RWPE1 (cell line): ENCODE data around the gene ZFYVE9.

Experiments
- CTCF ChIA-PET: fragments of 350-600 bp; sonication (Branson Sonifier 250); formaldehyde crosslinking; extraction: SDS; loops from one replicate; lab custom pipeline; 2021; lab: Yijun Ruan, JAX
- POLR2A ChIA-PET: fragments of 400-600 bp; formaldehyde crosslinking; extraction: SDS; loops from one replicate; lab custom pipeline; 2020; ENCODE audit warnings: antibody characterized with exemption; ENCODE audit not compliant: low non-redundant PET; lab: Yijun Ruan, JAX
- DNase-seq: peaks from one replicate; pipeline ENCODE4 v3.0.0; 2012; ENCODE audit warnings: low spot score
- H3K27ac ChIP-seq: fragments of 450-650 bp; 2 replicates; pipeline ENCODE4 v1.5.1; 2017
- TF ChIP-seq, protein P1 (sequence below): fragments of 450-650 bp; conservative IDR thresholded peaks from 2 replicates; pipeline ENCODE4 v1.5.1; 2017; ENCODE audit warnings: low read depth, mild to moderate bottlenecking

The ZFYVE9 gene

DNA sequence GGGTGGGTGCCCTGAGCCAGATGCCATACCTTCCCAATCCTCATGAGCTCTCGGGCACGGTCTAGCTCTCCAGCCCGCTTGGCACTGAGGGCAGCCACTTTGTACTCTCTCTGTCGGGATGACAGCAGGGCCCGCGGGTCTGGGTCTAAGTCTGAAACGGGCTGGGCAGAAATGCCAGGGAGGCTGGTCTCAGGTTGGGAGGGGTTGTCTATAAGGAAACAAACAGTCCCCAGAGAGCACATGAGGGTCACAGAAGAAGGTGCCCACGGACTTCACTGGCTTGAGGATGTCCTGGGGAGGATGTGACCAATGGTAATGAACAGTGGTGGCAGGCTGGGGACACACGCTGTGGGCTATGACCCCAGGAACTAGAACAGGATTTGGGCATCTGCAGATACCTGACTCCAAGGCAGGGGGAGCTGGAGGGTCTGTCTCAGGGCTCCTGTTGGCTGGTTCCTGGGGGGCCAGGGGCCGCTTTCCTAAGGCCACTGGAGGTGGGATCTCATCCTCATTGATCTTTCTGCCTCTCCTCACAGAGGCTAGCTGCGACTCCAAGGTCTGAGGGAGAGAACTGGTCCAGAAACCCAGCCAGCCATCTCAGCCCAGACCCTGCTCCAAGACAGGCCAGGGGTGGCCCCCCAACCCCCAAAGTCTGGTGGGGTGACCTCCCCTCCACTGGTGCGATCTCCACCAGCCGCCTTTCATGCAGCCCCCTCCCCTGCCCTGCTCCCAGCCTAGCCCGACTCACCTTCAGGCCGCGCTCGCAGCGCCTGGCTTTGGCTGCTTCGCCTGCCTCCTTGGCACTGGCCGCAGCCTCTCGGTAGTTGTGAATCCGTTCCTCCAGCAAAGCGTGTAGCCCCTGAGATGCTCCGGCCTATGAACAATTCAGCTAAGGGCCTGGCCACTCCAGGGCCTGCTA lies 218.0 kb downstream of the ZFYVE9 start:
- no peak for DNase-seq

GRCh38 chr1:52360595-52360968 lies 218.7 kb downstream of the ZFYVE9 start:
- ChIA-PET POLR2A (no interaction called here), CTCF (interaction anchor here (0.5 kb wide), 1 partner anchor 21 kb away, joined by 3 read pairs; no protein-coding TSS in a partner anchor)
- DNase-seq: no peak
- peak overlapping the region; percentile 3; the same call in 1 of the 2 replicates for H3K27ac ChIP-seq
- TF ChIP-seq, protein P1, sequence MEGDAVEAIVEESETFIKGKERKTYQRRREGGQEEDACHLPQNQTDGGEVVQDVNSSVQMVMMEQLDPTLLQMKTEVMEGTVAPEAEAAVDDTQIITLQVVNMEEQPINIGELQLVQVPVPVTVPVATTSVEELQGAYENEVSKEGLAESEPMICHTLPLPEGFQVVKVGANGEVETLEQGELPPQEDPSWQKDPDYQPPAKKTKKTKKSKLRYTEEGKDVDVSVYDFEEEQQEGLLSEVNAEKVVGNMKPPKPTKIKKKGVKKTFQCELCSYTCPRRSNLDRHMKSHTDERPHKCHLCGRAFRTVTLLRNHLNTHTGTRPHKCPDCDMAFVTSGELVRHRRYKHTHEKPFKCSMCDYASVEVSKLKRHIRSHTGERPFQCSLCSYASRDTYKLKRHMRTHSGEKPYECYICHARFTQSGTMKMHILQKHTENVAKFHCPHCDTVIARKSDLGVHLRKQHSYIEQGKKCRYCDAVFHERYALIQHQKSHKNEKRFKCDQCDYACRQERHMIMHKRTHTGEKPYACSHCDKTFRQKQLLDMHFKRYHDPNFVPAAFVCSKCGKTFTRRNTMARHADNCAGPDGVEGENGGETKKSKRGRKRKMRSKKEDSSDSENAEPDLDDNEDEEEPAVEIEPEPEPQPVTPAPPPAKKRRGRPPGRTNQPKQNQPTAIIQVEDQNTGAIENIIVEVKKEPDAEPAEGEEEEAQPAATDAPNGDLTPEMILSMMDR: no peak

More for the DNA sequence above, 218.0 kb downstream of the ZFYVE9 start:
- POLR2A ChIA-PET: no interaction called here
- H3K27ac ChIP-seq: peak overlapping the region; percentile 3; the same call in 1 of the 2 replicates
- TF ChIP-seq, protein P1: no peak
- CTCF ChIA-PET: interaction anchor here (0.6 kb wide), 1 partner anchor 304 kb away, joined by 5 read pairs; no protein-coding TSS in a partner anchor

DNA sequence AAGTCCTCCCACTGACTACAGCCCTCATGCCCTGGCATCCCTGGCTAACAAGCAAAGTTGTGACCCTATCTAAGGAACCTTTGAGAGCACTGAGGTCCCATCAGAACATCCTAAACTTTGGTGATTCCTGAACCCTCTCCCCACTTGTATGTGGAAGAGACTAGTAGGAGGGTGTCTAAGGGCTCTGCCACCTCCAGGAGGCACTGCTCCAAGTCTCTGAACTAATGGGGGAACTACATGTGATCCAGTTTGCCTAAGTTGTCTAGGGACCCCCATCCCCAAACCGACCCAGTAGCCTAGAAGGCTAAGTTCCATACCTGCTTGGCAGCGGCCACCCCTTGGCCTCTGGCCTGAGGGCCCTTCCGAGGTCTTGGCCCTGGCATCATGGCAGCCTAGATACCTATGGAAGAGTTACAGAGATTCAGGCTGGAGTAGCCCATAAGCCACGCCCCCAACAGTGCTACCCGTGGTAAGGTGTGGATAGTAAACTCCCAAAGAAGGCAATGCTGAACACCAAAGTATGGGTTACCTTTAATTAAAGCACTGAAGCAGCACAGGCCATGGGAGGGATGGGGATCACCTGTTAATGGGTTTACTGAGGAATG lies 222.4 kb downstream of the ZFYVE9 start:
- ChIA-PET POLR2A (interaction anchor here (0.6 kb wide), 1 partner anchor 13 kb away, joined by 3 read pairs; no protein-coding TSS in a partner anchor), CTCF (interaction anchor here (1.0 kb wide), 1 partner anchor 41 kb away, joined by 3 read pairs; no protein-coding TSS in a partner anchor)
- TF ChIP-seq, protein P1: no peak
- peak overlapping the region; percentile 98 for H3K27ac ChIP-seq
- no peak for DNase-seq

DNA sequence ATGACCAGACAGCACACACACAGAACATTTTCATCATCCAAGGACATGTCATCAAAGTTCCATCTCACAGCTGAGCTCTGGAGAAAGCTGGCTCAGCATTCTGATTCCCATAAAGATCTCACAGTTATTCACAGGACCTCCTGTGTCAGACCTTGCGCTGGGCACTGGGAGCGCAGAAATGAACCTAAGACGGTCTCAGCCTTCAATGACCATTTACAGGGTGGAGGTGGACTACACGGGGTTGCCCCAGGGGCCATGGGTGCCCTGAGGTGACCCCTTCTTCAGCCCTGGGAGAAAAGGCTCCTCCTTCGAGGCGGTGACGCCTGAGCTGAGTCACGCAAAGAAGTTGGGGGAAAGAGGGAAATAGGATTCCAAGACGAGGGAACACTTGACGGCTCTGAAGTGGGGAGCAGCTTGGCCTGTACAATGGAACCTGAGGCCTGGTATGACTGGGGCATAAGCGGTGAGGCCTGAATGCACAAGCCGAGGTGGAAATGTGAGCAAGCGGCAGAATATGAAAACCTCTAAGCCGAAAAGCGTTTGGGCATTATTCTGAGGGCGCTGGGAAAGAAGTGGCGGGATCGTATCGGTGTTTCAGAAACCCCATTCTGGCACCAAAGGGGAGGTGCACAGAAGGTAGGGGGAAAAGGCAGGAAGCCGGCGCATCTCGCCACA lies 223.3 kb downstream of the ZFYVE9 start:
- DNase-seq: peak; percentile 67
- POLR2A ChIA-PET: interaction anchor here (0.6 kb wide), 2 partner anchors 14 to 110 kb away, joined by 3 read pairs; no protein-coding TSS in a partner anchor

DNA sequence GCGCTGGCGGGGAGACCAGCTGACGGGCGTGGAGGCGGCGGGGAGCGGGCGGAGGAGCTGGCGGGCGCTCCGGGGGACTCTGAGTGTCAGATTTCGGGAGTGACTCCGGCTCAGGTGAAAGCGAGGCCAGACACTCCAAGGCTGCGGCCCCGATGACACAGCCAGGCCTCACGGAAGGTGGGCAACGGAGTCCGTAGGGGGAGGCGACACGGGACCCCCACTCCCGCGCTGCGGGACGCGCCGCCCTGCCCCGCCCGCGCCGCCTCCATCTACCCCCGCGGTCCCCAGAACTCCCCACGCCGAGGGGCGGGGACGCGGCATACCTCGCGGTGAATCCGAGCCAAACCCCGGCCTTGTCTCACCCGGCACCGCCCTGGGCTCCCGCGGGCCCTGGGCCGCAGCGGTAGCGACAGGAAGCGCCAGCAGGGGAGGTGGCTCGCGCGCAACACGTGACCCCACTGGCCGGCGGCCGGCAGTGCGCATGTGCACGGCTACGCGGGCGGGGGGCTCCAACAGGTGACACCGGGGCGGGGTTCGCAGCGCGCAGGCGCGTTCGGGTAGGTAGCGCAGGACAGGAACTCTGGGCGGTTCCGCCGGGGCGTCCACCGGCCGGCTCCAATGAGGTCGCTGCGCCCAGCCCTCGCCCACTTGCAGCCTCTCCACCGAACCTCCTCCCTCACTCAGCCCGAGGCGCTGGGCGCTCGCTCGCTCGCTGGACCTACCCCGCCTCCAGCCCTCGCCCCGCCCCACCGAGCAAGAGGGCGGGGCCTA lies 224.0 kb downstream of the ZFYVE9 start, which contains the start of gene CC2D1B:
TSS of gene CC2D1B (minus strand) at position 460 of the 771 bp plus-strand sequence. CDS start 1,585 bp downstream, outside the sequence.
- ChIA-PET POLR2A (interaction anchor here (0.6 kb wide), 1 partner anchor 109 kb away, joined by 3 read pairs; no protein-coding TSS in a partner anchor), CTCF (no interaction called here)
- peak within 1 kb of the TSS; percentile 98 for H3K27ac ChIP-seq
- TF ChIP-seq, protein P1: no peak
- DNase-seq: peak; percentile 100

More for the DNA sequence above, 223.3 kb downstream of the ZFYVE9 start:
- TF ChIP-seq, protein P1: no peak
- peak overlapping the region; percentile 98 for H3K27ac ChIP-seq
- CTCF ChIA-PET: interaction anchor here (0.7 to 1.0 kb wide), 2 partner anchors 40 to 58 kb away, joined by 3 read pairs; no protein-coding TSS in a partner anchor
